Right ventricle myocardium inferior (tissue), 1 donor: ENCODE results near the gene MILR1. TPM values are rescaled to one million over a fixed set of nuclear protein-coding genes. Genes with fewer than 3 reads are reported as not detected.
A peak's percentile ranks its signal among the peaks of the same experiment; 100 is the strongest.
"Not testable (repeated sequence)": the region's sequence is repeated elsewhere in the genome, so short reads cannot be mapped to it uniquely, and the experiment has no call there.

Experiments
- ATAC-seq: fragments of 200-7000 bp; cut with Tn5 transposase; one replicate; pipeline ENCODE4 v1.9.1; 2020; ENCODE audit warnings: mild to moderate bottlenecking, moderate library complexity
- DNase-seq: peaks from one replicate; pipeline ENCODE4 v3.0.0; 2021; ENCODE audit errors: missing footprints
- intact Hi-C: fragments of 100-400 bp; cut with DNase I; formaldehyde crosslinking; loops from one replicate; pipeline ENCODE4 v1.11.0; 2022
- total RNA-seq: library from RNA; stranded (reverse); fragmentation: NEBNext Ultra II Directional; extraction: Animal tissue kit (Norgen Biotek cat#: 25700); gene quantifications from one replicate; pipeline ENCODE4 v1.2.1, GENCODE V29; 2021
- donor health status: DM: no; HTN: yes; CAD: no; lungs with severe emphysema.

Gene MILR1
- total RNA-seq, 1 donor from 2014 or later = 3.8 TPM

- DNase-seq (no peak), ATAC-seq (no peak)
- intact Hi-C loops = no loop called here
Measured at GRCh38 chr17:64459284-64459747, 10.4 kb downstream of the MILR1 start.

GRCh38 chr17:64459818-64460217 lies 10.9 kb downstream of the MILR1 start:
- intact Hi-C loops, DNase-seq, ATAC-seq: not testable (repeated sequence)

DNA sequence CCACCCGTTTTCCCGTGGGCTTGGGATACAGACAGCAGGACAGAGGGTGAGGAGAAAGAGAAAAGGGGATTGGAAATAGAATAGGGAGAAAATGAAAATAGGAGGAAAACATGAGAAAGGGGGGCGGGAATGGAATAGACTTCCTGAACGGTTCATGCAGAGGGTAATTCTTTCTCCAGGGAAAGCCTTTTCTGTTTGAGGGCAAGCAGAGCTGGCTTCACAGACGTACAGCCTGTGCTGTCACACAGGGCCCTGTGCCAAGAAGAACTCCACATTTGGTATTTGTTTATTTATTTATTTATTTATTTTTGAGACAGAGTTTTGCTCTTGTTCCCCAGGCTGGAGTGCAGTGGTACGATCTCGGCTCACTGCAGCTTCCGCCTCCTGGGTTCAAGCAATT lies 12.0 kb downstream of the MILR1 start:
- DNase-seq = no peak
- peak; percentile 62 for ATAC-seq
- intact Hi-C loops = no loop called here

DNA sequence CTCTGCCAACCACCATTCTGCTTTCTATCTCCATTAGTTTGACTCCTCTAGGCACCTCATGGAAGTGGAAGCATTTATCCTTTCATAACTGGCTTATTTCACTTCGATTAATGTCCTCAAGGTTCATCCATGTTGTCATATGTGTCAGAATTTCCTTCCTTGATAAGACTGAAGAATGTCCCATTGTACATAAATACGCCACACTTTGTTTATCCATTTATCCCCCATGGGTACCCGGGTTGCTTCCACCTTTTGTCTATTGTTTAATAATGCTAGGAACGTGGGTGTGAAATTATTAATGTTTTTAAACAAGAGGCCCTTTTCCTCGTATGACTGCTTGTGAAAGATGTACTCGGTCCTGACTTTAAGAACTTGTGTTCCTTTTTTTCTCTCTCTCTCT lies 12.9 kb downstream of the MILR1 start:
- no peak for DNase-seq
- no peak for ATAC-seq
- intact Hi-C loops = no loop called here

- ATAC-seq = no peak
- DNase-seq = no peak
- intact Hi-C loops = no loop called here
Measured at GRCh38 chr17:64466019-64466735, 17.3 kb downstream of the MILR1 start.

DNA sequence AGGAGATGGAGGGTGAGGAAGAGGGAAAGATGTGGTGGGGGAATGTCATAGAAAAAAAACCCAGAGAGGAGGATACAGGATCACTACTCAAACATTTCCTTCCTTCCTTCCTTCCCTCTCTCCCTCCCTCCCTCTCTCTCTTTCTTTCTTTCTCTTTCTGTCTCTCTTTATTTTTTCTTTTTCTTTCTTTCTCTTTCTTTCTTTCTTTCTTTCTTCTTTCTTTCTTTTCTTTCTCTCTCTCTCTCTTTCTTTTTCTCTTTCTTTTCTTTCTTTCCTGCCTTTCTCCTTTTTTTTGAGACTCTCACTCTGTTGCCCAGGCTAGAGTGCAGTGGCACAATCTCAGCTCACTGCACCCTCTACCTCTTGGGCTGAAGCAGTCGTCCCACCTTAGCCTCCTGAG lies 17.9 kb downstream of the MILR1 start:
- DNase-seq, ATAC-seq, intact Hi-C loops: not testable (repeated sequence)

DNA sequence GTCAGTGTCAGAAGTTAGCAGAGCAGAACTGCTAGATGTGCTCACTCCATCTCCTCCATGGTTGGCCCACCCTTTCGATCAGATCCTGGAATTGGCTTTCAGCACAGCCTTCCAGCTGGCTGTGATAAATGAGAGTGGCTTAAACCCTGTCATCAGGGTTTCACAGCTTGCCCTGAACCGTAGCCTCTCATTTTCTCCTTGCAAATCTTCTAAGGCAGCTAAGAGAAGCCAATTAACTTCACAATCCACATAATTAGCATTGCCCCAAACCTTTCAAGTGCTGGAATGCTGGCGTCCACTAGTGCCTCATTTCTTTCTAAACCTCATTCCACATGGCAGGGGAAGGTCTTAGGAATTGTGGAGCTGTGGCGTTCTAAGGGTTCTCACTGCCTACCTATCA lies 21.7 kb downstream of the MILR1 start:
- intact Hi-C loops = no loop called here
- DNase-seq (no peak), ATAC-seq (no peak)

DNA sequence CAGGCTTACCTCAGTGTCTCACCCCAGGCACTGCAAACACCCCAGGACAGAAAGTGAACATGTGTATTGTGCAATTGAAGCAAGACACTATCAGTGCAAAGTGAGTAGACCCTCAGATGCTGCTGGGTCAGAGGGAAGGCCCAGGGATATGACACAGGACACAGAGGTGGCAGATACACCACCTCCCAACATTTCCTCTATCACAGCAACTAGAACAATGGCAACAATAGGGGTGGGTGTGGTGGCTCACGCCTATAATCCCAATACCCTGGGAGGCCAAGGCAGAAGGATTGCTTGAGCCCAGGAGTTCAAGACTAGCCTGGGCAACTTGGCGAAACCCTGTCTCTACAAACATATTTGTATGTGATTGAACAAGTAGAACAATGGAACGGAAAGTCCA lies 22.5 kb downstream of the MILR1 start:
- ATAC-seq (no peak), DNase-seq (no peak)
- intact Hi-C loops = no loop called here

- intact Hi-C loops = no loop called here
- ATAC-seq (no peak), DNase-seq (no peak)
Measured at GRCh38 chr17:64472564-64472963, 23.6 kb downstream of the MILR1 start.

- intact Hi-C loops = no loop called here
Measured at GRCh38 chr17:64477849-64478248, 28.9 kb downstream of the MILR1 start.

GRCh38 chr17:64480951-64481350 lies 32.0 kb downstream of the MILR1 start:
- no peak for DNase-seq
- intact Hi-C loops = no loop called here
- no peak for ATAC-seq

More at GRCh38 chr17:64477849-64478248, 28.9 kb downstream of the MILR1 start:
- ATAC-seq = no peak
- no peak for DNase-seq

- no peak for ATAC-seq
- intact Hi-C loops = no loop called here
- no peak for DNase-seq
Measured at GRCh38 chr17:64484380-64484779, 35.5 kb downstream of the MILR1 start.

GRCh38 chr17:64488301-64488700 lies 39.4 kb downstream of the MILR1 start:
- ATAC-seq (no peak), DNase-seq (no peak)
- intact Hi-C loops = no loop called here

DNA sequence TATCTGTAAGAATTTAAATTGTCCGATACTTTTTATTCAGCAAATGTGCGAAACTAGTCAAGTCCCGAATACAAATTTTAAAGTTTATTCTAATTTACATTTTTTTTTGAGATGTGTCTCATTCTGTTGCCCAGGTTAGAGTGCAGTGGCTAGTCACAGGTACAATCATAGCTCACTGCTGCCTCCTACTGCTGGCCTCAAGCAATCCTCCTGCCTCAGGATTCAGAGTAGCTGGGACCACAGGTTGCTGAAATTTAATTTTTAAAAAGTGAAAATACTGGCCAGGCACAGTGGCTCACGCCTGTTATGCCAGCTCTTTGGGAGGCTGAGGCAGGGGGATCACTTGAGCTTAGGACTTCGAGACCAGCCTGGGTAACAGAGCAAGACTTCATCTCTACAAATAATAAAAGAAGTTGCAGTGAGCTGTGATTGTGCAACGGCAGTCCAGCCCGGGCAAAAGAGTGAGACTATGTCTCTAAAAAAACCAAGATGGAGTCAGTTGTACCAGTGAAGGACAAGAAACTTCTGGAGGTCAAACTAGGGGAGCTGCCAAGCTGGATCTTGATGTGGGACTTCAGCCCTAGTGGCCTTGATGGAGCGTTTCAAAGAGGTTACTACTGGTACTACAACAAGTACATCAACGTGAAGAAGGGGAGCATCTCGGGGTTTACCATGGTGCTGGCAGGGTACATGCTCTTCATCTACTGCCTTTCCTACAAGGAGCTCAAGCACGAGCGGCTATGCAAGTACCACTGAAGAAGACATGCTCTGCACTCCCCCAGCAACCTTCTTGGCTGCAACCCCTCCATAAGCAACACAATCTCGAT lies 42.3 kb downstream of the MILR1 start:
- DNase-seq (no peak), ATAC-seq (no peak)
- intact Hi-C loops = loop anchor here (5.0 kb wide), 1 partner anchor 69 kb away; no protein-coding TSS in a partner anchor

GRCh38 chr17:64491994-64492393 lies 43.1 kb downstream of the MILR1 start:
- no peak for DNase-seq
- ATAC-seq = no peak
- intact Hi-C loops = loop anchor here (5.0 kb wide), 1 partner anchor 70 kb away; no protein-coding TSS in a partner anchor

GRCh38 chr17:64492481-64493109 lies 43.7 kb downstream of the MILR1 start:
- DNase-seq (no peak), ATAC-seq (no peak)
- intact Hi-C loops = loop anchor here (5.0 kb wide), 1 partner anchor 70 kb away; no protein-coding TSS in a partner anchor

- intact Hi-C loops = loop anchor here (5.0 kb wide), 1 partner anchor 72 kb away; no protein-coding TSS in a partner anchor
- no peak for ATAC-seq
Measured at GRCh38 chr17:64494121-64494520, 45.2 kb downstream of the MILR1 start.

GRCh38 chr17:64495300-64495699 lies 46.4 kb downstream of the MILR1 start:
- ATAC-seq = not testable (repeated sequence)
- intact Hi-C loops = loop anchor here (5.0 kb wide), 1 partner anchor 188 kb away; no protein-coding TSS in a partner anchor

More at GRCh38 chr17:64494121-64494520, 45.2 kb downstream of the MILR1 start:
- DNase-seq = no peak

DNA sequence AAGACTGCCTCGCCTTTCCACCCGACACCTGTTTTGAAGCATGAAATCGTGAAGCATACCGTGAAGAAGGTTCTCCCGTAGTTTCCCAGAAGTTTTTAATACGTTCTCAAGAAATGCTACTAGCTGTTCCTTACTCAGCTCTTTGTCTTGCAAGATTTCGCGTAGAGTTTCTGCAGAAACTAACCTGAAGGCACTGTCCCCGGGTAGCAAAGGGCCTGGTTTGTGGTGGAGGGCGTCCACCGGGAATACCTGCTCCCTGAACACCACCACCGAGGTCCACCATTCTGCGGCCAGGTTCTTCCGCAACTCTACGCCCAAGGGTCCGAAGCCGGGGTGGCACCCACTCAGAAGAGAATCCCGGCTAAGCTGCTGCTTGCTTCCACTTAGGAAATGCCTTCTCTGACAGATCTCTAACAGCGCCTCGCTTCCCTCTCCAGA lies 47.5 kb downstream of the MILR1 start:
- ATAC-seq = no peak
- DNase-seq = no peak
- intact Hi-C loops = loop anchor here (5.0 kb wide), 1 partner anchor 189 kb away; no protein-coding TSS in a partner anchor

More at GRCh38 chr17:64495300-64495699, 46.4 kb downstream of the MILR1 start:
- DNase-seq = not testable (repeated sequence)
